H9 (cell line): Measurements from ENCODE around the gene MIB2. TPM values are rescaled to one million over a fixed set of nuclear protein-coding genes. Genes with fewer than 3 reads are reported as not detected.

Experiments used
- DNase-seq: peaks from one replicate; pipeline ENCODE4 v3.0.0-alpha.2; 2017
- H2AFZ ChIP-seq: one replicate; pipeline ENCODE4 v1.6.1; 2013; ENCODE audit warnings: mild to moderate bottlenecking, low read length, control low read depth, moderate library complexity
- H2AK5ac ChIP-seq: 2 replicates; pipeline ENCODE4 v1.6.1; 2013; ENCODE audit warnings: low read length, control low read depth, mixed read lengths; ENCODE audit not compliant: insufficient read length
- H2BK120ac ChIP-seq: one replicate; pipeline ENCODE4 v1.6.1; 2013; ENCODE audit warnings: low read depth, mild to moderate bottlenecking, low read length, control low read depth, inconsistent platforms; ENCODE audit not compliant: poor library complexity, severe bottlenecking
- H2BK12ac ChIP-seq: 2 replicates; pipeline ENCODE4 v1.6.1; 2013; ENCODE audit warnings: low read length, control low read depth, mixed read lengths, low read depth; ENCODE audit not compliant: insufficient read length
- H2BK15ac ChIP-seq: 2 replicates; pipeline ENCODE4 v1.6.1; 2013; ENCODE audit warnings: low read depth, low read length, control low read depth
- H2BK20ac ChIP-seq: one replicate; pipeline ENCODE4 v1.6.1; 2013; ENCODE audit warnings: low read depth, mild to moderate bottlenecking, low read length, control low read depth, inconsistent platforms; ENCODE audit not compliant: poor library complexity, severe bottlenecking
- H2BK5ac ChIP-seq: 2 replicates; pipeline ENCODE4 v1.6.1; 2013; ENCODE audit warnings: low read length, control low read depth, mixed read lengths; ENCODE audit not compliant: insufficient read length
- H3K14ac ChIP-seq: 2 replicates; pipeline ENCODE4 v1.6.1; 2013; ENCODE audit warnings: low read length, control low read depth; ENCODE audit not compliant: insufficient read depth
- H3K18ac ChIP-seq: 2 replicates; pipeline ENCODE4 v1.6.1; 2013; ENCODE audit warnings: low read depth, mild to moderate bottlenecking, mixed read lengths, low read length, control low read depth; ENCODE audit not compliant: insufficient read length
- H3K23ac ChIP-seq: 2 replicates; pipeline ENCODE4 v1.6.1; 2013; ENCODE audit warnings: low read length, control low read depth, mixed read lengths, low read depth; ENCODE audit not compliant: insufficient read length
- H3K23me2 ChIP-seq: 2 replicates; pipeline ENCODE4 v1.6.1; 2013; ENCODE audit warnings: low read depth, mild to moderate bottlenecking, mixed read lengths, low read length, control low read depth; ENCODE audit not compliant: insufficient read length, poor library complexity, severe bottlenecking
- H3K27ac ChIP-seq: 2 replicates; pipeline ENCODE4 v1.5.1; 2013; ENCODE audit warnings: low read length, control low read depth, mixed read lengths, low read depth; ENCODE audit not compliant: insufficient read length
- H3K27me3 ChIP-seq: 2 replicates; pipeline ENCODE4 v1.6.1; 2013; ENCODE audit warnings: low read length, control low read depth, inconsistent platforms; ENCODE audit not compliant: insufficient read depth
- H3K4ac ChIP-seq: 2 replicates; pipeline ENCODE4 v1.6.1; 2013; ENCODE audit warnings: low read depth, mild to moderate bottlenecking, control low read depth, inconsistent platforms, low read length, moderate library complexity
- H3K4me1 ChIP-seq: 2 replicates; pipeline ENCODE4 v1.6.1; 2013; ENCODE audit warnings: low read length, control low read depth, inconsistent platforms; ENCODE audit not compliant: insufficient read depth
- H3K4me2 ChIP-seq: 2 replicates; pipeline ENCODE4 v1.6.1; 2013; ENCODE audit warnings: low read length, control low read depth, mixed read lengths; ENCODE audit not compliant: insufficient read length, insufficient read depth
- H3K56ac ChIP-seq: 2 replicates; pipeline ENCODE4 v1.6.1; 2013; ENCODE audit warnings: low read depth, mild to moderate bottlenecking, mixed read lengths, low read length, control low read depth; ENCODE audit not compliant: insufficient read length
- H3K79me1 ChIP-seq: 2 replicates; pipeline ENCODE4 v1.6.1; 2013; ENCODE audit warnings: low read depth, mild to moderate bottlenecking, moderate library complexity, low read length, control low read depth, inconsistent platforms; ENCODE audit not compliant: insufficient read depth, poor library complexity, severe bottlenecking
- H3K79me2 ChIP-seq: 2 replicates; pipeline ENCODE4 v1.6.1; 2013; ENCODE audit warnings: low read length, control low read depth, inconsistent platforms; ENCODE audit not compliant: insufficient read depth
- H3K9ac ChIP-seq: 2 replicates; pipeline ENCODE4 v1.6.1; 2013; ENCODE audit warnings: low read length, control low read depth, mixed read lengths; ENCODE audit not compliant: insufficient read length; ENCODE audit errors: extremely low read depth
- H3K9me3 ChIP-seq: one replicate; pipeline ENCODE4 v1.6.1; 2013; ENCODE audit warnings: low read depth, low read length, inconsistent platforms; ENCODE audit not compliant: control insufficient read depth
- H3T11ph ChIP-seq: one replicate; pipeline ENCODE4 v1.6.1; 2013; ENCODE audit warnings: mild to moderate bottlenecking, low read length, control low read depth, inconsistent platforms
- H4K20me1 ChIP-seq: one replicate; pipeline ENCODE4 v1.6.1; 2013; ENCODE audit not compliant: control insufficient read depth, insufficient read length, insufficient read depth
- H4K5ac ChIP-seq: 2 replicates; pipeline ENCODE4 v1.6.1; 2013; ENCODE audit warnings: low read depth, mild to moderate bottlenecking, mixed read lengths, low read length, control low read depth; ENCODE audit not compliant: insufficient read length
- H4K8ac ChIP-seq: replicated peaks from 2 replicates; pipeline ENCODE4 v1.6.1; 2013; ENCODE audit warnings: low read length, control low read depth, mixed read lengths, low read depth; ENCODE audit not compliant: insufficient read length
- H4K91ac ChIP-seq: 2 replicates; pipeline ENCODE4 v1.6.1; 2013; ENCODE audit warnings: low read depth, mild to moderate bottlenecking, moderate library complexity, mixed read lengths, low read length, control low read depth; ENCODE audit not compliant: insufficient read length
- H3K27ac Mint-ChIP-seq, 3 experiments: 2 replicates in 2 of 3; 3 replicates in 1 of 3; pipeline ENCODE4 v1.8.0; 2020 to 2021; ENCODE audit warnings: mixed read lengths in 3 of 3, mild to moderate bottlenecking in 1 of 3, moderate library complexity in 1 of 3
- H3K27me3 Mint-ChIP-seq: 2 replicates; pipeline ENCODE4 v1.8.0; 2021; ENCODE audit warnings: low read depth, mild to moderate bottlenecking, moderate library complexity, mixed read lengths
- H3K36me3 Mint-ChIP-seq, 3 experiments: 2 replicates in 2 of 3; 3 replicates in 1 of 3; pipeline ENCODE4 v1.8.0; 2020 to 2021; ENCODE audit warnings: low read depth in 3 of 3, mixed read lengths in 3 of 3; ENCODE audit not compliant: insufficient read depth in 1 of 3
- H3K4me1 Mint-ChIP-seq, 2 experiments: 2 replicates each; pipeline ENCODE4 v1.8.0; 2020; ENCODE audit warnings: mixed read lengths in 2 of 2
- H3K4me3 Mint-ChIP-seq, 2 experiments: 2 replicates in 1 of 2; 3 replicates in 1 of 2; pipeline ENCODE4 v1.8.0; 2020 to 2021; ENCODE audit warnings: mild to moderate bottlenecking in 2 of 2, mixed read lengths in 2 of 2, moderate library complexity in 1 of 2
- H3K9me3 Mint-ChIP-seq, 2 experiments: 2 replicates in 1 of 2; 3 replicates in 1 of 2; pipeline ENCODE4 v1.8.0; 2020; ENCODE audit warnings: mild to moderate bottlenecking in 2 of 2, mixed read lengths in 2 of 2, moderate library complexity in 1 of 2
- WGBS: extraction: QIAGEN DNeasy Blood & Tissue Kit; methylation state at CpG from one replicate; pipeline ENCODE4 v1.1.7; 2013; ENCODE audit warnings: missing lambda C conversion rate, low lambda C conversion rate, mixed read lengths; ENCODE audit not compliant: insufficient read length; ENCODE audit errors: extremely low coverage; 5-methylcytosine and 5-hydroxymethylcytosine counted together
- total RNA-seq: library from RNA; stranded (reverse); gene quantifications from 2 replicates; pipeline ENCODE4 v1.2.1, GENCODE V29; 2021
- TF ChIP-seq, protein P1 (sequence below): fragments of 200-600 bp; sonication (generic); conservative IDR thresholded peaks from 3 replicates; pipeline ENCODE4 v1.8.0; 2021; ENCODE audit warnings: antibody characterized with exemption, mild to moderate bottlenecking

MIB2 gene
- total RNA-seq, 1 experiment from 2014 or later: 77.8 TPM

DNA sequence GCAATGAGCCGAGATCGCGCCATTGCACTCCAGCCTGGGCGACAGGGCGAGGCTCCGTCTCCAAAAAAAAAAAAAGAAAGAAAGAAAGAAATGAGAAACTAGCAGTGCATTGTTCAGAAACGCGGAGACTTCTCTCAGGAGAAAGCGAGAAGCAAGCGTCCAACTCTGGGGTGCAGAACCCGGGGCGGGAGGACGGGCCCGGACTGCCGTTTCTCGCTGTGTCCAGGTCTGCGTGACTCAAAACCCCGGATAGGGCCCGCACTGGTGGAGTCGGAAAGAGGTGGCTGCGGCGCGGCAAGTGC is 395 bp upstream of the MIB2 start:
- Histone ChIP-seq H2BK15ac (no peak overlapping the region), H4K91ac (no peak overlapping the region), H3K4me2 (peak overlapping the region; percentile 62), H2BK5ac (no peak overlapping the region), H3K79me1 (no peaks in the 10 kb centered on the region), H3K23me2 (peaks cover 15% of the 10 kb centered on the region), H4K5ac (no peak overlapping the region), H3K4me1 (peaks cover 5% of the 10 kb centered on the region; the same call in 1 of the 2 replicates), H3K79me2 (no peaks in the 10 kb centered on the region), H2BK12ac (no peak overlapping the region), H2AFZ (no peak overlapping the region), H3K9me3 (no peaks in the 10 kb centered on the region), H3K14ac (no peak overlapping the region), H3K27me3 (no peaks in the 10 kb centered on the region), H2BK20ac (no peak overlapping the region), H3K9ac (peak overlapping the region; percentile 30), H3K18ac (no peak overlapping the region), H3K4ac (no peak overlapping the region), H3K56ac (no peak overlapping the region), H3T11ph (no peak overlapping the region), H3K27ac (no peak overlapping the region), H4K8ac (no peak overlapping the region), H3K23ac (no peak overlapping the region), H4K20me1 (no peaks in the 10 kb centered on the region), H2AK5ac (no peak overlapping the region), H2BK120ac (no peak overlapping the region)
- Mint-ChIP-seq H3K4me1 (peaks cover 16 to 19% of the 10 kb centered on the region in 2 experiments), H3K9me3 (no peaks in the 10 kb centered on the region; a peak in 1 of 5 replicates), H3K36me3 (peaks cover 0 to 15% (median 6%) of the 10 kb centered on the region in 3 experiments; a peak in 5 of 7 replicates), H3K4me3 (peak overlapping the region; percentile 86 to 89), H3K27me3 (no peaks in the 10 kb centered on the region), H3K27ac (peak overlapping the region; percentile 22 to 93 (median 72); a peak in 2 of 7 replicates)
- no peak for DNase-seq
- no CpG with 5 or more reads among the region's 23 CpGs for WGBS
- TF ChIP-seq, protein P1, sequence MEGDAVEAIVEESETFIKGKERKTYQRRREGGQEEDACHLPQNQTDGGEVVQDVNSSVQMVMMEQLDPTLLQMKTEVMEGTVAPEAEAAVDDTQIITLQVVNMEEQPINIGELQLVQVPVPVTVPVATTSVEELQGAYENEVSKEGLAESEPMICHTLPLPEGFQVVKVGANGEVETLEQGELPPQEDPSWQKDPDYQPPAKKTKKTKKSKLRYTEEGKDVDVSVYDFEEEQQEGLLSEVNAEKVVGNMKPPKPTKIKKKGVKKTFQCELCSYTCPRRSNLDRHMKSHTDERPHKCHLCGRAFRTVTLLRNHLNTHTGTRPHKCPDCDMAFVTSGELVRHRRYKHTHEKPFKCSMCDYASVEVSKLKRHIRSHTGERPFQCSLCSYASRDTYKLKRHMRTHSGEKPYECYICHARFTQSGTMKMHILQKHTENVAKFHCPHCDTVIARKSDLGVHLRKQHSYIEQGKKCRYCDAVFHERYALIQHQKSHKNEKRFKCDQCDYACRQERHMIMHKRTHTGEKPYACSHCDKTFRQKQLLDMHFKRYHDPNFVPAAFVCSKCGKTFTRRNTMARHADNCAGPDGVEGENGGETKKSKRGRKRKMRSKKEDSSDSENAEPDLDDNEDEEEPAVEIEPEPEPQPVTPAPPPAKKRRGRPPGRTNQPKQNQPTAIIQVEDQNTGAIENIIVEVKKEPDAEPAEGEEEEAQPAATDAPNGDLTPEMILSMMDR: no peak
